Measurements from ENCODE around the gene INTS15.
"Not testable (repeated sequence)": the region's sequence is repeated elsewhere in the genome, so short reads cannot be mapped to it uniquely, and the experiment has no call there.

Gene INTS15

DNA sequence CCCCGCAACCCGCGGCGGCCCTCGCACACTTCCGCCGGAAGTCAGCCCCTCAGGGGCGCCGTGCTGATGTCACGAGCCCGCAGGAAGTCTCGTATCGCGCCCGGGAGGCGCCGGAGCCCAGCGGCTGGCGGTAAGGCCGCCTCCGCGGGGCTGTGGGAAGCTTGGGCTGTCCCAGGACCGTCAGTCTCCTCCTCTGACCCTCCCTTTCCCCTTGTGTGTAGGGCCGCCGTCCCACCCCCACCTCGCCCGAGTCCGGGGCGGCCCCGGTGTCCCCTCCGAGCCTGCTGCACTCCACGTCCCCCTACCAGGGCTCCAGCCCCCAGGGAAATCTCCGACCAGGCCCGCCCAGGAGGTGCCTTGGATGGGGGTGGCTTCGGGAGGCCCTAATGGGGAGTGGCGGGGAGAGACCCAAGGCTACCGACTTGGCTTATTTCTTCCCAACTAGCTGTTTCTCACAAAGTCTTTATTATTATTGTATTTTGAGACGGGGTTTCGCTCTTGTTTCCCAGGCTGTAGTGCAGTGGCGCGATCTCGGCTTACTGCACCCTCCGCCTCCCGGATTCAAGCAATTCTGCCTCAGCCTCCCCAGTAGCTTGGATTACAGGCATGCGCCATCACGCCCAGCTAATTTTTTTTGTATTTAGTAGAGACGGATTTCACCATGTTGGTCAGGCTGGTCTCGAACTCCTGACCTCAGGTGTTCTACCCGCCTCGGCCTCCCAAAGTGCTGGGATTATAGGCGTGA is 12.3 kb upstream of the INTS15 start, which contains the start of gene ZDHHC4:
TSS of gene ZDHHC4 (plus strand) at position 86 of the 745 bp plus-strand sequence. CDS start 3,108 bp downstream, outside the sequence.
- peak; percentile 93 to 96 for DNase-seq

DNA sequence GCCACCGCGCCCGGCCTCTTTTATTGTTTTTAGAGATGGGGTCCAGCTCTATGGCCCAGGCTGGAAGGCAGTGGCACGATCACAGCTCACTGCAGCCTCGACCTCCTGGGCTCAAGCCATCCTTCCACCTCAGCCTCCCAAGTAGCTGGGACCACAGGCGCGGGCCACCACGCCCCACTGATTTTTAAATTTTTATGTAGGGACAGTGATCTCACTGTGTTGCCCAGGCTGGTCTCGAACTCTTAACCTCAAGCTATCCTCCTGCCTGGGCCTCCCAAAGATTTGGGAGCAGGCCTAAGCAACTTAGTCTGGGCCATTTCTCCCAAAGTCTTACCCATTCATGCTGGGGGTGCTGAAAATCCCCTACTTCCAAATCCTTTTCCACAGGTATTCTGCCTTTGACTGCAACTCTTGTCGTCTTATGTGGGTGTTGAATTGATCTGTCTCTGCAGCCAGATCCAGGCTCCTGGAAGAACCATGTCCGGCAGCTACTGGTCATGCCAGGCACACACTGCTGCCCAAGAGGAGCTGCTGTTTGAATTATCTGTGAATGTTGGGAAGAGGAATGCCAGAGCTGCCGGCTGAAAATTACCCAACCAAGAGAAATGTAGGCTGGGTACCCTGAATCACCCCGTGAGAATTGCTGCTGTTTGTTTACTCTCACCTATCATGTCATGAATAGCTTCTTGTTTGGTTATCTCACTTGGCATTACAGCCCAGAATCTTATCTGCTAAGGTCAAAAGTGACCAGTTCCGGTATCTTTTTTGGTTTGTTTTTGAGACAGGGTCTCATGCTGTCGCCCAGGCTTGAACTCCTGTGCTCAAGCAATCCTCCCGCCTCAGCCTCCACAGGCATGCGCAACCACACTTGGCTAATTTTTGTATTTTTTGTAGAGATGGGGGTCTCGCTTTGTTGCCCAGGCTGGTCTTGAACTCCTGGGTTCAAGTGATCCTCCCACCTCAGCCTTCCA is 11.4 kb upstream of the INTS15 start:
- no peak for DNase-seq

DNA sequence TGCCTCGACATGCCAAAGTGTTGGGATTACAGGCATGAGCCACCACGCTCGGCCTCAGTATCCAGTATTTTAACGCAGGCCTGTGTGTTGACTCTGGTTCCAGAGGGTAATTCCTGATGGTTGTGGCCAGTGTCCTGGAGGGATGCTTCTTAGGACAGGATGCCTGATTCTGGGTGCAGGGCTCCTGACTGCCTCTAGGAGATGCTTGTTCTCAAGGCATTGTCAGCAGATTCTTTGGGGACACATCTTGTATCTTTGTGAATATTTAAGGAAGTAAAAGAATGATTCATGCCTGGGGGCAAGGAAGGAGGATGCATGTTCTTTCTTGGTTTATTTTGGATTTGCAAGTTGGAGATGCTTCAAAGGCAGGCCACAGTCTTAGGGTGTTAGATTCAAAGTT is 10.4 kb upstream of the INTS15 start:
- no peak for DNase-seq

DNA sequence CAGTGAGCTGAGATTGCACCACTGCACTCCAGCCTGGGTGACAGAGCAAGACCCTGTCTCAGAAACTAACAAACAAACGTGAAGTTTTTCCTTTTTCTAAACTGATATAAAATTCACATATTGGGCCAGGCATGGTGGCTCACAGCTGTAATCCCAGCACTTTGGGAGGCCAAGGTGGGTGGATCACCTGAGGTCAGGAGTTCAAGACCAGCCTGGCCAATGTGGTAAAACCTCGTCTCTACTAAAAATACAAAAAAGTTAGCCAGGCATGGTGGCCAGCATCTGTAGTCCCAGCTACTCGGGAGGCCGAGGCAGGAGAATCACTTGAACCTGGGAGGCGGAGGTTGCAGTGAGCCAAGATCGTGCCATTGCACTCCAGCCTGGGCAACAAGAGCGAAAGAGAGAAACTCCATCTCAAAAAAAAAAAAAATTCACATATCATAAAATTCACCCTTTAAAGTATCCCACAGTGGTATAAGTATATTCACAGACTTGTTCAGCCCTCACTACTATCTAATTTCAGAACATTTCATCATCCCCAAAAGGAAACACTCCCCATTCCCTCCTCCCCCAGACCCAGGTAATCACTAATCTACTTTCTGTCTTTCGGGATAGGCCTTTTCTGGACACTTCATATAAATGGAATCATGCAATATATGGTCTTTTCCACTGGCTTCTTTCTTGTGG is 3.9 kb upstream of the INTS15 start:
- not testable (repeated sequence) for DNase-seq

DNA sequence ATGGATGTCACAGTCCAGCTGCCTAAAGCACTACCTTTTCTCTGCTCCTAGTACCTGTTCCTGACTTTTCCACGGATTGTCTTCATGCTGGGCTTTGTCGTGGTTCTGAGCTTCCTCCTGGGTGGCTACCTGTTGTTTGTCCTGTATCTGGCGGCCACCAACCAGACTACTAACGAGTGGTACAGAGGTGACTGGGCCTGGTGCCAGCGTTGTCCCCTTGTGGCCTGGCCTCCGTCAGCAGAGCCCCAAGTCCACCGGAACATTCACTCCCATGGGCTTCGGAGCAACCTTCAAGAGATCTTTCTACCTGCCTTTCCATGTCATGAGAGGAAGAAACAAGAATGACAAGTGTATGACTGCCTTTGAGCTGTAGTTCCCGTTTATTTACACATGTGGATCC is 1.3 kb upstream of the INTS15 start:
- no peak for DNase-seq

DNA sequence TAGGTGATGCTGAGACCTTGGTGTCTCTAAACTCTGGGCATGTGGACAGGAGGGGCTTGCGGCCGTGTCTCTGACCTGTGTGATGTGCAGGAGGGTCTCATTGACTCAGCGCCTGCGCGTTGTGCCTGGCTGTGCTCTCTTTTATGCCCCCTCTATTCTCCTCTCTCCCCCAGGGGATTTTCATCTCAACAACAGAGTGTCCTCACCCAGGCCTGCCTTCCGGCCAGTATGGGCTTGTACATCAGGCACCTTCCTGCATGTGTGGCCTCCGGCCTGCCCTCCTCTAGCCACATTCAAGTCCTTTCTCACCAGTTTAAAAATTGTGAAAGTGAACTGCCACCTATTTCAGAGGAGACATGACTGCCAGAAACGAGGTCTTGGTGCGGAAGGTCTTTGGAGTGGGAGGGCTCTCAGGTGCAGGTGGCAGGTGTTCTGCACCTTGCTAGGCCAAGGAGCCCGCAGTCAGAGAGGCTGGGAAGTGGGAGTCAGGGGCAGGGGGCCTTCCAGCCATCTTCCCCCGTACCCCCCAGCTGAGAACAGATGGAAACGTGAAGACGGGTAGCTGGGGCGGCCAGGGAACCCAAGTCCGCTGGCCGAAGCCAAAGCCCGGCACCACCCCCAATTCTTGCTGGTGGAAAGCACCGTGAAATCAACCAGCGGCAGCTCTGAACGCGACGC is 531 bp upstream of the INTS15 start:
- DNase-seq: no peak

DNA sequence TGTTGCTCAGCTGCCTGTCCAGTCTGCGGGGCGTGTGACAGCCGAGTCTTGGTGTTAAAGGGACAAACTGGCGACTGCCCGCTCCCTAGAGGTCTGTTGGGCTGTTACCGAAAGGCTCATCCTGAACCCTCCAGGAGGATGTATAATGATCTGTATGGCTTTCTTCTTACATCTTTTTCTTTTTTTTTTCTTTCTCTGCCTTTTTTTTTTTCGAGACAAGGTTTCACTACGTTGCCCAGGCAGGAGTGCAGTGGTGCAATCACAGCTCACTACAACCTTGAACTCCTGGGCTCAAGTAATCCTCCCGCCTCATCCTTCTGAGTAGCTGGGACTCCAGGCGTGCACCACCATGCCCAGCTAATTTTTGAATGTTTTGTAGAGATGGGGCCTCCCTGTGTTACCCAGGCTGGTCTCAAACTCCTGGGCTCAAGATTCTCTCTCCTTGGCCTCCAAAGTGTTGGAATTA is 857 bp downstream of the INTS15 start:
- no peak for DNase-seq

DNA sequence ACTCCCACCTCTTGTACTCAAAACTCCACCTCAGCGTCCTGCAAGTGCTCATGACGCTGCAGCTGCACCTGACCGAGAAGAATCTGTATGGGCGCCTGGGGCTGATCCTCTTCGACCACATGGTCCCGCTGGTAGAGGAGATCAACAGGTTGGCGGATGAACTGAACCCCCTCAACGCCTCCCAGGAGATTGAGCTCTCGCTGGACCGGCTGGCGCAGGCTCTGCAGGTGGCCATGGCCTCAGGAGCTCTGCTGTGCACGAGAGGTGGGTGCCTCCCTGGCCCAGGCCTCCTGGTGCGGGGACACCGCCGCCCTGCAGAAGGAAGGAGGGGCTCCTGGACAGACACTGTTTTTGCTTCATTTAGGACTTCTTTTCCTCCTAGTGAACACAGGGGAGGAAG is 10.3 kb downstream of the INTS15 start:
- DNase-seq: no peak

DNA sequence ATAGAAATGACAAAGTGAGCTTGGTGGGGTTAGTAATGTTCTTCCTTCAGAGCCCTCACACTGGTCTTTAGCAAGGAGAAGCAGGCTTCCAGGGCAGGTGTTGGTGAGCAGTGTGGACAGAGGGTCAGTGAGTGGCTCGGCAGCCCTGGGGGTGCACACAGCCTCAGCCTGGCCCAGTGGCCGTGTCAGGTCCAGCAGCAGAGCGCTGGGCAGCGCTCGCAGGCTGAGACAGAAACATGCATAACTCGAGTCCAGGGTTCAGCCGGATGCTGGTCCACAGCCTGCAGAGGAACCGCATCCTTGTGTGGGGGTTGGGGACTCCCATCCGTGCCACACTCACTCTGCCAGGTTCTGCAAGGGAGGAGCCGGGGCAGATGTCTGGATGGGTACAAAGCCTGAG is 14.6 kb downstream of the INTS15 start:
- DNase-seq: no peak

DNA sequence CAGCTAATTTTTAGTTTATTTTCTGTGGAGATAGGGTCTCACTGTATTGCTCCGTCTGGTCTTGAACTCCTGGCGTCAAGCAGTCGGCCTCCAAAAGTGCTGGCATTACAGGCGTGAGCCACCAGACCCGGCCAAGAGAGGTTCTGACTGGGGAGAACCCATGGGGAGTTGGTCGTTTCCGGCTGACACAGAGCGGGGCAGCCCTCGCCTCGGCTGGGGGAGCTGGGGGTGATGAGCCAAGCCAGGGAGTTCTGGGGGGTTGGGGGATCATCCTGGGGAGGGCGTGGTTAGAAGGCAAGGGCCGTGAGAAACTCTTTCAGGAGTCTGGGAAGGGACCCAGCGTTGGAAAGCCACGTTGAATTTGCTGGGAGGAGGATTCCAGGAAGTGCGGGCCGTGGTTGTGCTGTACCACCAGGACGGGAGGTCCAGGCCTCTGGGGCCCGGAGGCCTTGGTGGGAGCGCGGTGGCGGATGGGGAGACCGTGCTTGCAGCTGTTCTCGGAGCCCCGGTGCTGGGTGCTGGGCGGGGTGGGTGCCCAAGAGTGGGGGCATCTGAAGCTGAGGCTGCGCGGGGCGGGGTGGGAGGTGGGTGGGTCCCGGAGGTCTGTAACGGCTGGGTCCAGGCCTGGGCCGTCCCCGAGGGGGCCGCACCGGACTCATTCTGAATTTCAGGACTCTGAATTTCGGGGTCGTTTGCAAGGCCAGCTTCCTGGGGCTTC is 17.2 kb downstream of the INTS15 start:
- no peak for DNase-seq

DNA sequence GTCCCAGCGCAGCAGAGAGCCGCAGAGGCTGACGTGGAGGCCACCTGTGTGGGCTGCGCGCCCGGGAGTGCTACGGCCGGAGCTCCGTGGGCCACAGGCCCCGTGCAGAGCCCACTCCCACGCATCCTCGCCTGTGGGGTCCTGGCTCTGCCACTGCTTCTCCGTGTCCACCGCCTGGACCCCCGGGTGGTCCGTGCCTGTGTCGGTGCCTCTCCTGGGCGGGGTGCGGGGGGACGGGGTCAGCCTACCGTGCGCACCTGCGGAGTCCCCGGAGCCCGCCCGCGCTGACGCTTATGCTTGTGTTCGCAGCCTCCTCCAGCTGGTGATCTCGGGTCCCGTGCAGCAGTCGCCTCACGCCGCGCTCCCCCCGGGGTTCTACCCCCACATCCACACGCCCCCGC is 17.8 kb downstream of the INTS15 start:
- no peak for DNase-seq

DNA sequence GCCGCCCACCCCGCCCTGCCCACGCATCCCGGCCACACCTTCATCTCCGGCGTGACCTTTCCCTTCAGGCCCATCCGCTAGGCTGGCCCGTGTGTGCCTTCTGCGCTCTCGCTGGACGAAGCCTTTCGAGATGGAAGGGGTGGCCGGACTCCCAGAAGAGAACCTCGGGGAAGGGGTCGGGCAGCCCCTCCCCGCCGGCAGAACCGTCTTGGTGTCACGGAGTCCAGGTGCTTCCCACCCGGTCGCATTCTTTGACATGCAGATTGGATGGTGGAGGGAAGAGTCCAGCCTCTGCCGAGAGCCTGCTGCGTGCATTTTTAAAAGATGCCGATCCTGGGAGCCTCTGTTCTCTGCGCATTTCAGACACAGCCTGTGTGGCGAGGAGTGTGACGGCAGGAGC is 18.3 kb downstream of the INTS15 start:
- no peak for DNase-seq

DNA sequence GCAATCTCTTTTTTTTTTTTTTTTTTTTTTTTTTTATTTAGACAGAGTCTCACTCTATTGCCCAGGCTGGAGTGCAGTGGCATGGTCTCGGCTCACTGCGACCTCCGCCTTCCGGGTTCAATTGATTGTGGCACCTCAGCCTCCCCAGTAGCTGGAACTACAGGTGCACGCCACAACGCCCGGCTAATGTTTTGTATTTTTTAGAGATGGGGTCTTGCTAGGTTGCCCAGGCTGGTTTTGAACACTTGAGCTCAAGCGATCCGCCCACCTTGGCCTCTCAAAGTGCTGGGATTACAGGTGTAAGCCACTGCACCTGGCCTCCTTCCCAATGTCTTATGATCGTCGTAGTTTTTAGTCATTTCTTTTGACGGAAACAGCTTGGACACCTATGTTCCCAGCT is 19.0 kb downstream of the INTS15 start:
- DNase-seq: no peak

DNA sequence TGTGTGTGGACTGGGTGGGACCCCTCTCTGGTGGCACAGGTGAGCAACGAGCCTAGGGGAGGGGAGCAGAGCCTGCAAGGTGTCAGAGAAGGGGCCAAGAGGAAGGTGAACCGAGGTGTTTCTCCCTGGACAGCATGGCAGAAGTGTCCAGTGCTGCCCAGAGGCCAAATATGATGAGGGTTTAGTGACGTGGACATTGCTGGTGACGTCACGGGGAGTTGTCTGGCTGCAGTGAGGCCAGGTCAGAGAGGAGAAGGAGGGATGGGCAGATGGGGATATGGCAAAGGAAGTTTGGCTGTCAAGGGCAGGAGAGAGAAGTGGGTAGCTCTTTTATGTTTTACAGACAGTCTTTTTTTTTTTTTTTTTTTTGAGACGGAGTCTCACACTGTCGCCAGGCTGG is 23.0 kb downstream of the INTS15 start:
- no peak for DNase-seq

DNA sequence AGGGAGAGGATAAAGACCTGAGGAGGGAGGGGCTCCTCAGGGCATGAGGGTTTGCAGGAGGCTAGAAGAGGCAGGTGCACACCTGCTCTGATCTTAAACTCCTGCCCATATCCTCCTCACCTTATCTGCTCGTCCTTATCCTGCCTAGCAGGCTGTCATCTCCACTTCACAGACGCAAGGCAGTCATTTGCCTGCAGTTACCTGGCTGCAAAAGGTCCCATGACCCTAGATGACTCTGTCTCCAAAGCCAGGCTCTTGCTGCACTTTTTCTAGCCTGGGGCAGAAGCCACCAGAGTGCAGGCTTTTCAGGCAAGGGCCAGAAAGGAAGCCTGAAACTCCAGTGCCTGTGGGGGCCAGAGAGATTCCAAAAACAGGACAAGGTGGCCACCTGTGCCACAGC is 23.9 kb downstream of the INTS15 start:
- no peak for DNase-seq

DNA sequence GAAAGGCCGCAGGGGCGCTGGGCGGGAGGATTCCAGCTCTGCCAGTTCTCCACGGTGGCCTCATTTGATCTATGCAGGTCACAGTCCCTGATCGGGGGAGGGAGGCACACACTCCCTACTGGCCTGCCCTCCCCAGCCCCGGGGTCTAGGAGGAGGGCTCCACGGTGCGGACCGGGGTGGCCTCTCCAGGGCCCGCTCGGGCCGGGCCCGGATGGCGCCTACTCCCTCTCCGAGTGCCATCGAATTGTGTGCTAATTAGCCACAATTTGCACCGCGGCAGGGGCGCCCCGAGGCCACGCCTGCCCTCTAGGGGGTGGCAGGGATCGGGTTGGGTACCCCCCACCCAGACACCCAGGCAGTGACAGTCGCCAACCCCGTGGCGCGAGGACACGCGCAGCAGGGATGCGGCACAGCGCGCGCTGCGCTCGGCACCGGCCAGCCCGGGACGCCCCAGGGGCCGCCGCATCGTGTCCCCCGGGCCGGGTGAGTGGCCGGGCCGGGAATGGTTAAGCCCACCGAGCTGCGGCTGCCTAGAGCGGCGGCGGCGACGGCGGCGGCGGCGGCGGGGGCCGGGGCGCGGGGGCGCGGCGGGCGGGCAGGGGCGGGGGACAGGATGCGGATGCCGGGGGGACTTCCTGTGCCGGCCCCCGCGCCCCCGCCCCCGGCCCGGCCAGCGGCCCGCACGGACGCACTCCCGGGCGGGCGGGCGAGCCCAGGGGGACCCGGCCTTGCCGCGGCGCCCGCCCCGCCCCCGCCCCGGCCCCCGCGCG is 25.3 kb downstream of the INTS15 start, which contains the start of gene ZNF853:
TSS of gene ZNF853 (plus strand) at position 658 of the 770 bp plus-strand sequence. CDS start 565 bp downstream, outside the sequence.
- peak in 1 of 2 experiments; percentile 13 for DNase-seq

DNA sequence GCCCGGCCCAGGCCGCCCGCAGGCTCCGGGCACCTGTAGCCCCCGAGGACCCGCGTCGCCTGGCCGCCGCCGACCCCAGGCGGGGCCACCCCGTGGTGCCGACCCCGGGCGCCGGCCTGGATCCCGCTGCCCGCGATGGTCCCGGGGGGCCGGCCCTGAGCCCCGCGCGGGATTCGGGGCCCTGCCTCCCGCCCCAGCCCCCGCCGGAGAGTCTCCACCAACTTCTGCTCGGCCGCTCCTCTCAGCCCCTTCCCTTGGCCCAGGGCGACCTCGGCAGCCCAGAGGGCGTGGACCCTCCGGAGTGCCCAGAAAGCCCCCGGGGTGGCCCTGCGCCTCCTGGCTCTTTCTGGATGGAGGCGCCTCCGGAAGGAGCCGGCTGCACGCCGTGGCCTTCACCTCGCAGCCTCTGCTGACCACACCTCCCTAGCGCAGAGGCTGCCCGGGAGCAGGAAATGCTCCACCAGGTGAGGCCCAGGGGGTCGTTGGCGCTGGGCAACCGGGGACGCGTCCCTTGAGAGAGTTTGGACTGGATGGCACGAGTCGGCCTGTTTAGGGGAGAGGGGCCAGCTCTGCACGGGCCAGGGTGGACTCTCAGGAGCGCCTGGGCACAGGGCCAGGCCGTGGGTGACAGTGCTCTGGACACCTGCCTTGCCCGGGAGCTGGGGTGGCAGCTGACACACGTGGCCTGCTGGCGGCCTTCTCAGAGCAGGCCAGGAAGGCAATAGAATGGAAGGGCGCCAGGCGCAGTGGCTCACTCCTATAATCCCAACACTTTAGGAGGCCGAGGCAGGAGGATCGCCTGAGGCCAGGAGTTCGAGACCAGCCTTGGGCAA is 26.1 kb downstream of the INTS15 start:
- peak; percentile 80 to 85 for DNase-seq

DNA sequence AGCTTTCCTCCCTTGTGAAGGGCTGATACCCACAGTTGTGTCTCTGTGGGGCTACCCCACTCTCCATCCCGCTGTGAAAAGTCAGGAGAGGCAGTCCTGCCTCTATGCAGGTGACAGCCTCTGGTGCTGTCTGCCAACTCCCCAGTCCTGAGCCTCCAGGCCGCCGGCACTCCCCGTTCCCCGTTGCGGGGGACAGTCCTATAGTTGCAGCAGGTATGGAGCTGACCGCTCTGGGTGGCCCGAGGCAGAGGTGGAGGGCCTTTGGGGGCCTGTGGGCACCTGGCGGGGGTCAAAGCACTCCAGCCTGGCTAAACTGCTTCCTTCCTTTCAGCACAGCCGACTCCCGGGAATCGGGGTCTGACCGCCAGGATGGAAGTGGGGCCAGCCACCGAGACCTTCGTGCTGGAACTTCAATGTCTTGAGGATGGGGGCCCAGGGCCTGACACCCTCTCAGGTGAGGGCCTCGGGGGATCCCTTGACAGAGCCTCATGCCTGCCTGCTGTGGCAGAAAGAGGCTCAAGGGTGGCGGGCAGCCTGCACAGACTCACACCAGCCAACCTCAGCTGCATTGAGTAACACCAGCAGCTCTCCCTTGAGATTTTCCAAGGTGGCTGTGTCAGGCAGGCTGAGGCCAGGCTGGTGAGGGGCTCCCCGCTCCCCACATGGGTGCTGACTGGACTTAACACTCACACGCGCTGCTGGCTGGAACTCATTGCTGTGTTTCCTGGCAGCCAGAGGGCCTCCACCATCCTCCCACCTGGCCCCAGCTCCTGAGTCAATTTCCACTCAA is 27.2 kb downstream of the INTS15 start:
- no peak for DNase-seq

DNA sequence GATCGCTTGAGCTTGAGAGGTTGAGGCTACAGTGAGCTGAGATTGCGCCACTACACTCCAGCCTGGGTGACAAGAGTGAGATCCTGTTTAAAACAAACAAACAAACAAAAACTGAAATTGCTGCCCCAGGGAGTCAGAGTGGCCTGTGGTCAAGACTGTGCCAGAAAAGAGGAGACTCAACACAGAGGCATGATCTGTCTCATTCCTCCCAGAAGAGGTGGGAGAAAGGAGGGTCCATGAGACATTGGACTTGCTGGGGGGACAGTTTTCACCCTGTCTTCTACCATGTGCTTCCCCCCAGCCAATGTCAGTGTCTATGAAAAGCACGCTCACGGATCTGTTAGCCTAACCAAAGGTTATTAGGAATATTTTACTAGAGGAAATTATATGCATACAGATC is 28.8 kb downstream of the INTS15 start:
- DNase-seq: no peak
